H9 (cell line): ENCODE data around the gene CETN1. TPM values are rescaled to one million over a fixed set of nuclear protein-coding genes. Genes with fewer than 3 reads are reported as not detected.

Source experiments
- DNase-seq: peaks from one replicate; pipeline ENCODE4 v3.0.0-alpha.2; 2017
- H2AFZ ChIP-seq: one replicate; pipeline ENCODE4 v1.6.1; 2013; ENCODE audit warnings: mild to moderate bottlenecking, low read length, control low read depth, moderate library complexity
- H2AK5ac ChIP-seq: 2 replicates; pipeline ENCODE4 v1.6.1; 2013; ENCODE audit warnings: low read length, control low read depth, mixed read lengths; ENCODE audit not compliant: insufficient read length
- H2BK120ac ChIP-seq: one replicate; pipeline ENCODE4 v1.6.1; 2013; ENCODE audit warnings: low read depth, mild to moderate bottlenecking, low read length, control low read depth, inconsistent platforms; ENCODE audit not compliant: poor library complexity, severe bottlenecking
- H2BK12ac ChIP-seq: 2 replicates; pipeline ENCODE4 v1.6.1; 2013; ENCODE audit warnings: low read length, control low read depth, mixed read lengths, low read depth; ENCODE audit not compliant: insufficient read length
- H2BK15ac ChIP-seq: 2 replicates; pipeline ENCODE4 v1.6.1; 2013; ENCODE audit warnings: low read depth, low read length, control low read depth
- H2BK20ac ChIP-seq: one replicate; pipeline ENCODE4 v1.6.1; 2013; ENCODE audit warnings: low read depth, mild to moderate bottlenecking, low read length, control low read depth, inconsistent platforms; ENCODE audit not compliant: poor library complexity, severe bottlenecking
- H2BK5ac ChIP-seq: 2 replicates; pipeline ENCODE4 v1.6.1; 2013; ENCODE audit warnings: low read length, control low read depth, mixed read lengths; ENCODE audit not compliant: insufficient read length
- H3K14ac ChIP-seq: 2 replicates; pipeline ENCODE4 v1.6.1; 2013; ENCODE audit warnings: low read length, control low read depth; ENCODE audit not compliant: insufficient read depth
- H3K18ac ChIP-seq: 2 replicates; pipeline ENCODE4 v1.6.1; 2013; ENCODE audit warnings: low read depth, mild to moderate bottlenecking, mixed read lengths, low read length, control low read depth; ENCODE audit not compliant: insufficient read length
- H3K23ac ChIP-seq: 2 replicates; pipeline ENCODE4 v1.6.1; 2013; ENCODE audit warnings: low read length, control low read depth, mixed read lengths, low read depth; ENCODE audit not compliant: insufficient read length
- H3K23me2 ChIP-seq: 2 replicates; pipeline ENCODE4 v1.6.1; 2013; ENCODE audit warnings: low read depth, mild to moderate bottlenecking, mixed read lengths, low read length, control low read depth; ENCODE audit not compliant: insufficient read length, poor library complexity, severe bottlenecking
- H3K27ac ChIP-seq: 2 replicates; pipeline ENCODE4 v1.5.1; 2013; ENCODE audit warnings: low read length, control low read depth, mixed read lengths, low read depth; ENCODE audit not compliant: insufficient read length
- H3K27me3 ChIP-seq: 2 replicates; pipeline ENCODE4 v1.6.1; 2013; ENCODE audit warnings: low read length, control low read depth, inconsistent platforms; ENCODE audit not compliant: insufficient read depth
- H3K4ac ChIP-seq: 2 replicates; pipeline ENCODE4 v1.6.1; 2013; ENCODE audit warnings: low read depth, mild to moderate bottlenecking, control low read depth, inconsistent platforms, low read length, moderate library complexity
- H3K4me1 ChIP-seq: 2 replicates; pipeline ENCODE4 v1.6.1; 2013; ENCODE audit warnings: low read length, control low read depth, inconsistent platforms; ENCODE audit not compliant: insufficient read depth
- H3K4me2 ChIP-seq: 2 replicates; pipeline ENCODE4 v1.6.1; 2013; ENCODE audit warnings: low read length, control low read depth, mixed read lengths; ENCODE audit not compliant: insufficient read length, insufficient read depth
- H3K56ac ChIP-seq: 2 replicates; pipeline ENCODE4 v1.6.1; 2013; ENCODE audit warnings: low read depth, mild to moderate bottlenecking, mixed read lengths, low read length, control low read depth; ENCODE audit not compliant: insufficient read length
- H3K79me1 ChIP-seq: 2 replicates; pipeline ENCODE4 v1.6.1; 2013; ENCODE audit warnings: low read depth, mild to moderate bottlenecking, moderate library complexity, low read length, control low read depth, inconsistent platforms; ENCODE audit not compliant: insufficient read depth, poor library complexity, severe bottlenecking
- H3K79me2 ChIP-seq: 2 replicates; pipeline ENCODE4 v1.6.1; 2013; ENCODE audit warnings: low read length, control low read depth, inconsistent platforms; ENCODE audit not compliant: insufficient read depth
- H3K9ac ChIP-seq: 2 replicates; pipeline ENCODE4 v1.6.1; 2013; ENCODE audit warnings: low read length, control low read depth, mixed read lengths; ENCODE audit not compliant: insufficient read length; ENCODE audit errors: extremely low read depth
- H3K9me3 ChIP-seq: one replicate; pipeline ENCODE4 v1.6.1; 2013; ENCODE audit warnings: low read depth, low read length, inconsistent platforms; ENCODE audit not compliant: control insufficient read depth
- H3T11ph ChIP-seq: one replicate; pipeline ENCODE4 v1.6.1; 2013; ENCODE audit warnings: mild to moderate bottlenecking, low read length, control low read depth, inconsistent platforms
- H4K20me1 ChIP-seq: one replicate; pipeline ENCODE4 v1.6.1; 2013; ENCODE audit not compliant: control insufficient read depth, insufficient read length, insufficient read depth
- H4K5ac ChIP-seq: 2 replicates; pipeline ENCODE4 v1.6.1; 2013; ENCODE audit warnings: low read depth, mild to moderate bottlenecking, mixed read lengths, low read length, control low read depth; ENCODE audit not compliant: insufficient read length
- H4K8ac ChIP-seq: replicated peaks from 2 replicates; pipeline ENCODE4 v1.6.1; 2013; ENCODE audit warnings: low read length, control low read depth, mixed read lengths, low read depth; ENCODE audit not compliant: insufficient read length
- H4K91ac ChIP-seq: 2 replicates; pipeline ENCODE4 v1.6.1; 2013; ENCODE audit warnings: low read depth, mild to moderate bottlenecking, moderate library complexity, mixed read lengths, low read length, control low read depth; ENCODE audit not compliant: insufficient read length
- H3K27ac Mint-ChIP-seq, 3 experiments: 2 replicates in 2 of 3; 3 replicates in 1 of 3; pipeline ENCODE4 v1.8.0; 2020 to 2021; ENCODE audit warnings: mixed read lengths in 3 of 3, mild to moderate bottlenecking in 1 of 3, moderate library complexity in 1 of 3
- H3K27me3 Mint-ChIP-seq: 2 replicates; pipeline ENCODE4 v1.8.0; 2021; ENCODE audit warnings: low read depth, mild to moderate bottlenecking, moderate library complexity, mixed read lengths
- H3K36me3 Mint-ChIP-seq, 3 experiments: 2 replicates in 2 of 3; 3 replicates in 1 of 3; pipeline ENCODE4 v1.8.0; 2020 to 2021; ENCODE audit warnings: low read depth in 3 of 3, mixed read lengths in 3 of 3; ENCODE audit not compliant: insufficient read depth in 1 of 3
- H3K4me1 Mint-ChIP-seq, 2 experiments: 2 replicates each; pipeline ENCODE4 v1.8.0; 2020; ENCODE audit warnings: mixed read lengths in 2 of 2
- H3K4me3 Mint-ChIP-seq, 2 experiments: 2 replicates in 1 of 2; 3 replicates in 1 of 2; pipeline ENCODE4 v1.8.0; 2020 to 2021; ENCODE audit warnings: mild to moderate bottlenecking in 2 of 2, mixed read lengths in 2 of 2, moderate library complexity in 1 of 2
- H3K9me3 Mint-ChIP-seq, 2 experiments: 2 replicates in 1 of 2; 3 replicates in 1 of 2; pipeline ENCODE4 v1.8.0; 2020; ENCODE audit warnings: mild to moderate bottlenecking in 2 of 2, mixed read lengths in 2 of 2, moderate library complexity in 1 of 2
- CTCF ChIP-seq: fragments of 200-600 bp; sonication (generic); conservative IDR thresholded peaks from 3 replicates; pipeline ENCODE4 v1.8.0; 2021; ENCODE audit warnings: antibody characterized with exemption, mild to moderate bottlenecking
- WGBS: extraction: QIAGEN DNeasy Blood & Tissue Kit; methylation state at CpG from one replicate; pipeline ENCODE4 v1.1.7; 2013; ENCODE audit warnings: missing lambda C conversion rate, low lambda C conversion rate, mixed read lengths; ENCODE audit not compliant: insufficient read length; ENCODE audit errors: extremely low coverage; 5-methylcytosine and 5-hydroxymethylcytosine counted together
- total RNA-seq: library from RNA; stranded (reverse); gene quantifications from 2 replicates; pipeline ENCODE4 v1.2.1, GENCODE V29; 2021

Gene CETN1
- total RNA-seq, 1 experiment from 2014 or later: not detected

GRCh38 chr18:576924-577323, 3.3 kb upstream of the CETN1 start:
- Histone ChIP-seq H2BK12ac (no peak overlapping the region), H3K23me2 (peaks cover 3% of the 10 kb centered on the region), H3T11ph (no peak overlapping the region), H4K20me1 (no peaks in the 10 kb centered on the region), H2BK120ac (no peak overlapping the region), H3K23ac (no peak overlapping the region), H3K27ac (no peak overlapping the region), H3K4me1 (peaks cover 10% of the 10 kb centered on the region), H3K79me2 (no peaks in the 10 kb centered on the region), H2AFZ (no peak overlapping the region), H3K9me3 (no peaks in the 10 kb centered on the region), H3K79me1 (no peaks in the 10 kb centered on the region), H2AK5ac (no peak overlapping the region), H3K9ac (no peak overlapping the region), H3K14ac (no peak overlapping the region), H4K5ac (no peak overlapping the region), H2BK15ac (no peak overlapping the region), H3K18ac (no peak overlapping the region), H3K56ac (no peak overlapping the region), H3K27me3 (no peaks in the 10 kb centered on the region; the same call in 1 of the 2 replicates), H2BK20ac (no peak overlapping the region), H2BK5ac (no peak overlapping the region), H3K4me2 (no peak overlapping the region), H3K4ac (no peak overlapping the region), H4K8ac (no peak overlapping the region), H4K91ac (no peak overlapping the region)
- H3K27ac Mint-ChIP-seq: no peak overlapping the region; a peak in 1 of 7 replicates
- no CpG with 5 or more reads among the region's 9 CpGs for WGBS
- H3K4me1 Mint-ChIP-seq: peaks cover 51 to 60% of the 10 kb centered on the region in 2 experiments
- peaks cover 0 to 15% (median 4%) of the 10 kb centered on the region in 3 experiments; a peak in 3 of 7 replicates for H3K36me3 Mint-ChIP-seq
- no peak for DNase-seq
- peaks cover 2% of the 10 kb centered on the region for H3K27me3 Mint-ChIP-seq
- H3K9me3 Mint-ChIP-seq: peaks cover 0 to 6% of the 10 kb centered on the region in 2 experiments; a peak in 3 of 5 replicates
- TF ChIP-seq CTCF: no peak
- H3K4me3 Mint-ChIP-seq: no peak overlapping the region
